ENCODE measurements around the gene PITPNB.

Gene PITPNB

GRCh38 chr22:27919222-27919941 lies at the start of gene PITPNB:
Gene PITPNB, minus strand, starts transcription at chr22:27919256. Its CDS starts 65 bp downstream, at chr22:27919191.
- peak; percentile 95 to 97 for DNase-seq (ENCODE audit: low read depth in 2 of 2)

- DNase-seq (ENCODE audit: low read depth in 2 of 2) = no peak
These were observed 47.4 kb upstream of the PITPNB start for GRCh38 chr22:27966168-27967064.

GRCh38 chr22:27962268-27963044 lies 43.4 kb upstream of the PITPNB start:
- DNase-seq (ENCODE audit: low read depth in 2 of 2) = no peak

- no peak for DNase-seq (ENCODE audit: low read depth in 2 of 2)
These were observed 42.6 kb upstream of the PITPNB start for GRCh38 chr22:27961680-27962079.

DNA sequence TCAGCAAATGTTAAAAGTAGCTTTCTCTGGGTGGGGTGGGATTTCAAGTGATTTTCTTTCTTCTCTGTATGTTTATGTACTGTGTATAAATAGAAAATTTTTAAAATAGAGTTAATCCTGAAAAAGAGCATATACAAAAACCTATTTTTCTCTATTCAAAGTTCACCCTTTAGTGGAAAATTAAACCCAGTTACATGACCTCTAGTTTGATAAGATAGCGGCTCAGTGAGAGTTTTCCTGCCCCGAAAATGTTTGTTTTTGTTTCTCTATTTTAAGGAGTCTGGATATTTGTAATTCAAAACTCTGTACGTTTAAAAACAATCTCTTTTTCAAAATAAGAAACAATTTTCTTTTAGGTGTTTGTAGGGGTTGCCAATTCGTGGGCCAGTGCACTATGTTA lies 42.1 kb upstream of the PITPNB start:
- no peak for DNase-seq (ENCODE audit: low read depth in 2 of 2)

GRCh38 chr22:27959335-27960090 lies 40.5 kb upstream of the PITPNB start:
- DNase-seq (ENCODE audit: low read depth in 2 of 2) = no peak

GRCh38 chr22:27952779-27953178 lies 33.7 kb upstream of the PITPNB start:
- no peak for DNase-seq (ENCODE audit: low read depth in 2 of 2)

GRCh38 chr22:27952091-27952490 lies 33.0 kb upstream of the PITPNB start:
- no peak for DNase-seq (ENCODE audit: low read depth in 2 of 2)

DNA sequence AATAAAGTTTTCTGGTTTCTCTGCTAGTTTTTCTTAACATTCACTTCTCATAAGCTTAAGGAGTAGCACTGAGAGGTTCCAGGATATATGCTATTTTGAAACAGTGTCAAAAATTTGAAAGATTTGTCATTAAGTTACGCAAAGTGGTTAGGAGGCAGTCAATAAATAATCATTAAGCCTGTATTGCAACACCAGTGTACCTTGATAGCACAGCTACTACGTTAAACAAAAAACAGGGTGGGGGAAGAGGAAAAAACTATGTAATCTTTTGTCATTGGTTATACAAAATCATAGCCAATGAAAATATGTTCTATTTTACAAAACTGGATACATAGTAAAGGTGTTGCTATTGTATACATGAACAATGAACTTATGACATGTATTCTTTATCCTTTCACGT lies 30.4 kb upstream of the PITPNB start:
- no peak for DNase-seq (ENCODE audit: low read depth in 2 of 2)

- DNase-seq (ENCODE audit: low read depth in 2 of 2) = no peak
These were observed 29.5 kb upstream of the PITPNB start for GRCh38 chr22:27948569-27948968.

DNA sequence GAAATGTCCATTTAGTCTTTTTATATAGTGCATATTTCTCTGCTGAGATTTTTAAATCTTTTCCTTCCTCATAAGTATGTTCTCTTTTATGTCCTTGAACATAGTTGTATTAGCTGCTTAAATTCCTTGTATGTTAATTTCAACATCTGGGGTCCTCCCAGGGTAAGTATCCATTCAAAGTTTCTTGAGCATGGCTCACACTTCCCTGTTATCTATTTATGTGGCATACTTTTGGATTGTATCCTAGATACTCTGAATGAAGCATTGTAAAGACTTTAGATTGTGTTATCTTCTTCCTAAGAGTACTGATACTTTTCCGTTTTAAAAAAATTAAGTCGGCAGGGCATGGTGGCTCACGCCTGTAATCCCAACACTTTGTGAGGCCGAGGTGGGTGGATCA lies 28.4 kb upstream of the PITPNB start:
- no peak for DNase-seq (ENCODE audit: low read depth in 2 of 2)

DNA sequence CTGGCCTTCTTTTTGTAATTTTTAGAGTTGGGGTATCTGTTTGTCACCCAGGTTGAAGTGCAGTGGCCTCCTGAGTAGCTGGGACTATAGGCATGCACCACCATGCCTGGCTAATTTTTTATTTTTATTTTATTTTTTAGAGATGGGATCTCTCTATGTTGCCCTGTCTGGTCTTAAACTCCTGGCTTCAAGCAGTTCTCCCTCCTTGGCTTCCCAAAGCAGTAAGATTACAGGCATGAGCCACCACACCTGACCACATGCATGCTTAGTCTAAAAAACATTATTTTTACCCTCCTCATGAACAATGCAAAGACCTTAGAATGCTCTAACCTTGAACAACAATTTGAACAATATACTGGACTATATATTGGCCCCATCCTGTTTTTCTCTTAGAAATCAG lies 22.1 kb upstream of the PITPNB start:
- DNase-seq (ENCODE audit: low read depth in 2 of 2) = no peak

- no peak for DNase-seq (ENCODE audit: low read depth in 2 of 2)
These were observed 18.4 kb upstream of the PITPNB start for GRCh38 chr22:27937453-27937852.

GRCh38 chr22:27935897-27936296 lies 16.8 kb upstream of the PITPNB start:
- DNase-seq (ENCODE audit: low read depth in 2 of 2) = no peak

GRCh38 chr22:27934069-27934468 lies 15.0 kb upstream of the PITPNB start:
- DNase-seq (ENCODE audit: low read depth in 2 of 2) = no peak

DNA sequence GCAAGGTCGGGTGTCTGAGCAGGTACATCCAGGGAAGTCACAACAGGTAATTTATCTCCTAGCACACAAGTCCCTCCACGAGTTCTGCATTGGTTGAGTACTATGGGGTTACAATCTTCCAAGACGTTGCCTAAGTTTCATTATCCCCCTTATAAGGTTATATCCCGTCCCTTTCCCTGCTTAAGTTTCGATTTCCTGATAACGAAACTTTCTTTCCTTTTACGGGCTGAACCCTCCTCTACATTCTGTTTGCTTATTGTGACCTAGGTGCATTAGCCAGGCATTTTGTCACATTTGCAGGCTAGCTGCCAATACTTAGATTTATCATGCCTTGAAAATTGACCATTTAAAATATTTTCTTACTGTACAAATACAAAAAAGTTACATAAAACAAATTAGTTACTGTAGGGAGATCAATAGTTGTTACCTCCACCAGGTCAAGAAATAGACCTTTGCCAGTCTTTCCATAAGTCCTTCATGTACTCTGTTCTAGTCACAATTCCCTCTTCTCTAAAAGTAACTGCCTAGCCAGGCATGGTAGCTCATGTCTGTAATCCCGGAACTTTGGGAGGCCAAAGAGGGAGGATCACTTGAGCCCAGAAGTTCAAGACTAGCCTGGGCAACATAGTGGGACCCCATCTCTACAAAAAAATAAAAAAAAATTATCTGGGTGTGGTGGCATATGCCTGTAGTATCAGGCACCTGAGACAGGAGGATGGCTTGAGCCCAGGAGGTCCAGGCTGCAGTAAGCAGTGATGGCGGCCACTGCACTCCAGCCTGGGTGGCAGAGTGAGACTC lies 14.3 kb upstream of the PITPNB start:
- DNase-seq (ENCODE audit: low read depth in 2 of 2) = no peak

DNA sequence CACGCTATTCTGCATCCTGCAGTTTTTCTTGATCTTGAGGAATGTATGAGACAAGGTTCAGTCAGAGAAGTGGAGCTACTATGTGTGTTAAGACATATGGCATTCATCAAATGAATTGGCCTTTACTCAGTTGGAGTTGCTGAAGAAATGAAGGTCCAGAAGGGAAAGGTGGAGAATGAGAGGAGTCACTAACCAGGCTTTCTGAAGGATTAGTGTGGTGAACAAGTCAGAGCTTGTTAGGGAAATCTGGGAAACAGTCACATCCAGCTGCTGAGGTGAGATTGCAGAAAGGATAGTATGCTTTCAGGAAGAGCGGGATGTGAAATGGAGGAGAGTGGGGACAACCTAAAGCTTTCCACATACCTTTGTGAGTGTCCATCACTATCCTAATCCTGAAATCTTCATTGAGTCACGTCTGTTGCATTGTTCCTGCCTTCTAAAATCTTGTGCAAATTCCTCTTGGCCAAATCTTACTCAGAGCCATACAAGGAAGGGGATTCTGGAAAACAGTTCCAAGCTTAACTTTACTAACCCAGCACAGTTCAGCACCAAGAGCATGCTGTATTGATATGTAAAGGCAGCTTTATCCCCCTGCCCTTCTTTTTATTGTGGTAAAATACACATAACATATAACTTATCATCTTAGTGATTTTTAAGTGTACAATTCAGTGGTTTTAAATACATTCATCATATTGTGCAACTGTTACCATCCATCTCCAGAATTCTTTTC lies 11.4 kb upstream of the PITPNB start:
- no peak for DNase-seq (ENCODE audit: low read depth in 2 of 2)

DNA sequence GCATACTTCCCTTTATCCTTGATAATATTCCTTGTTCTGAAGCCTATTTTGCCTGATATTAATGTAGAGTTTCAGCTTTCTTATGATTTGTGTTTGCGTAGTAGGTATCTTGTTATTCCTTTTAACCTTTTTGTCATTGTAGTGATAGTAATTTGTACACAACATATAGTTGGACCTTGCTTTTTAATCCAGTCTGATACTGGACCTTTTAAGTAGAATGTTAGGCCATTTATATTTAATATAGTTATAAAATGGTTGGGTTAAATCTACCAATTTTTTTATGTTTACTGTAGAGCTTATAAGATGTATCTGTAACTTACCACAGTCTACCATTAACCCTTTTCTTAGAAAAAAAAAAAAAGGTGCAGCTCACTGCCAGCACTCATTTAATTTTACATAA lies 8.6 kb upstream of the PITPNB start:
- no peak for DNase-seq (ENCODE audit: low read depth in 2 of 2)

DNA sequence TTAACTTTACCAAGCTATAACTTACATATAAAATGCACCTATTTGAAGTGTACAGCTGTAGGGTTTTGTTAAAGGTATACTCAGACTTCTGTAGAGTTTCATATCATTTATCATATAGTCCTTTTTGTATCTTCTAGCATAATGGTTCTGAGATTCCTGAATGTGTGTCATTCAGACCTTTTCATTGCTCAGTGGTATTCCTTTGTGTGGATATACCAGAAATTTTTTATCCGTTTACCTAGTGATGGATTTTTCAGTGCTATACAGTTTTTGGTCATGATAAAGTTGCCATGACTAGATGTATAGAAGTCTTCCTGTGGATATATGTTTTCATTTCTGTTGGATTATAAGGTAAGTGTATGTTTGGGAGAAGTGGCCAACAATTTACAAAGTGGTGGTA lies 6.3 kb upstream of the PITPNB start:
- no peak for DNase-seq (ENCODE audit: low read depth in 2 of 2)
